Neural crest cell (in vitro differentiated cells): ENCODE results near the gene BRAF. TPM values are rescaled to one million over a fixed set of nuclear protein-coding genes. Genes with fewer than 3 reads are reported as not detected.

Source experiments
- DNase-seq: peaks from one replicate; pipeline ENCODE4 v3.0.0; 2021; ENCODE audit warnings: low read depth, mixed read lengths, low spot score
- H3K27ac Mint-ChIP-seq: one replicate; pipeline ENCODE4 v1.8.0; 2021; ENCODE audit warnings: mild to moderate bottlenecking, mixed read lengths; ENCODE audit not compliant: unreplicated experiment
- H3K27me3 Mint-ChIP-seq: 2 replicates; pipeline ENCODE4 v1.8.0; 2021; ENCODE audit warnings: low read depth, mild to moderate bottlenecking, mixed read lengths
- H3K36me3 Mint-ChIP-seq: 2 replicates; pipeline ENCODE4 v1.8.0; 2021; ENCODE audit warnings: low read depth, mild to moderate bottlenecking, mixed read lengths
- H3K4me1 Mint-ChIP-seq: 2 replicates; pipeline ENCODE4 v1.8.0; 2021; ENCODE audit warnings: mixed read lengths
- H3K4me3 Mint-ChIP-seq: one replicate; pipeline ENCODE4 v1.8.0; 2021; ENCODE audit warnings: mild to moderate bottlenecking, mixed read lengths
- H3K9me3 Mint-ChIP-seq: 2 replicates; pipeline ENCODE4 v1.8.0; 2021; ENCODE audit warnings: mixed read lengths
- CTCF ChIP-seq: fragments of 200-600 bp; sonication (generic); conservative IDR thresholded peaks from 2 replicates; pipeline ENCODE4 v1.5.0; 2021; ENCODE audit warnings: antibody characterized with exemption, mild to moderate bottlenecking
- long read RNA-seq: library from polyadenylated mRNA; unstranded; transcript quantifications from one replicate; pipeline ENCODE4 v2.0.0, GENCODE V29; 2020
- total RNA-seq: library from RNA; stranded (reverse); gene quantifications from 2 replicates; pipeline ENCODE4 v1.2.1, GENCODE V29; 2021

Gene BRAF
- total RNA-seq: 27.7 and 35.6 TPM in 2 replicates
- long read RNA-seq, full-length matches to known transcripts: 3 of 16 reads
- long read RNA-seq, partial matches to known transcripts: 4 of 16 reads
- long read RNA-seq, other reads (novel, unspliced or antisense): 9 of 16 reads

DNA sequence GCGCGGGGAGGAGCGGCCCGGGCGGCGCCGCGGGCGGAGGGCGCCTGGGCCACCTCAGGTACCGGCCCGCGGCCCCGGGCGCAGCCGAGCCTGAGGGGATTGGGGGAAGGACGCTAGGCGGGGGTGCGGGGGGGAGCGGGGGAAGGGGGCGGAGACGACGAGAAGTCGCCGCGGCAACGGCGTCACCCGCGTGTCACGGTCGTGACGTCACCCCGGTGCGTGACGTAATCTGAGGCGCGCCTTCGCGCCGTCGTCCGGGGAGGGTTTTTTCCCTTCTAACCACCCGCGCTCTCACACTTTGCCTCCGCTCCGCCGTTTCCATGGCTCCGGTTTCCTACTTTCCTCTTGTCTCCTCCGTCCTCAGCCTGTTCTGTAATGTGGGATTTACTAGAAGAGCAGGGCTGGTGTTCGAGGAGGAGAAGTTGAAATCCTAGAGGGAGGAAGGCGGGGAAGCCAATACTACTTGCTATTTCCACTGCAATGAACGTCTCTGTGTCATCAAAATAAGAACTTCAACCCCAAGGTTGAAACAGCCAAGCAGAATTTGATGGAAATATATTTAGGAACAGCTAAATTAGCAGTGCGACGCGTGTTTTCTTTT lies at the start of gene BRAF:
BRAF (minus strand) TSS at position 109 of the 601 bp plus-strand sequence. CDS start 226 bp downstream, outside the sequence.
- no peak for TF ChIP-seq CTCF

DNA sequence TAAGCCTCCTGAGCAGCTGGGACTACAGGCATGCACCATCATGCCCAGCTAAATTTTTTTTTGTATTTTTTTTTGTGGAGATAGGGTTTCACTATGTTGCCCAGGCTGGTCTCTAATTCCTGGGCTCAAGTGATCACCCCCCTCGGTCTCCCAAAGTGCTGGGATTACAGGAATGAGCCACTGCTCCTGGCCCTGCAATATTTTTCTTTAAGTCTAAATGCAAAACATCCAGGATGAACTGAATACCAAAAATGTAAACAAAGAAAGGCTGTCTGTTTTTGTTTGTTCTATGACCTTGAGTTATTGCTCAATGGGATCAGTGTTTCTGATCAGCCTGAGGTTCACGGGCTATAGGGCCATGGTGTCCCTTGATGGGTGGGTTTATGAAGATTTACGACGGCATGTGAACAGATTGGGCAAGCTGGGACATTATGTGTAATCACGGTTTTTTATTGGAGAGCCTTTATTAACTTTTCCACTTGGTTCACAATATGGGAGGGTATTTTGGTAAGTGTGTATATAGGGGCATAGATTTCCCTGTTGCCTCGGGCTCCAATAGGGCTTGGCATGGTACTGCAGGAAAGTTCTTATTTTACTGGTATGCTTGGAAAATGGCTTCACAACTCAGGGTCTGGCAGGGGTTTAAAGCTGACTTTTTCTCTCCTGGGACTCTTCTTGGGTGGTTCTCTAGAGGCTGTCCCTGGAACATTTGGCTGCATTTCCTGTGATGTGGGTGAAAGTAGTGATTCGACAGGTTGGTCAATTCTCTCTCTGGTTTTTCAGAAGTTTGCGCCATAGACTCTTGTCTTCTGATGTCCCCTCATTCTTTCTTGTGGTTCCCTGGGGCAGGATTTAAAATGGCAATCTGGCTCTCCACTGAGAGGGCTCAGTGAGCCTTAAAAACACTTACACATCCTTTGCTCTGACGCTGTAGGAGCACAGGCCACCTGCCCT lies 48.4 kb upstream of the BRAF start:
- no peaks in the 10 kb centered on the region for H3K9me3 Mint-ChIP-seq
- no peak for TF ChIP-seq CTCF

More for the DNA sequence above, at the start of gene BRAF:
- Mint-ChIP-seq H3K9me3 (no peaks in the 10 kb centered on the region), H3K27me3 (peaks cover 9% of the 10 kb centered on the region), H3K4me3 (peak within 1 kb of the TSS; percentile 92), H3K27ac (peak within 1 kb of the TSS; percentile 98), H3K4me1 (peaks cover 9% of the 10 kb centered on the region), H3K36me3 (no peaks in the 10 kb centered on the region)
- DNase-seq: peak; percentile 84

GRCh38 chr7:140972344-140972743 lies 47.6 kb upstream of the BRAF start:
- TF ChIP-seq CTCF: no peak
- H3K36me3 Mint-ChIP-seq: no peaks in the 10 kb centered on the region
- no peaks in the 10 kb centered on the region for H3K9me3 Mint-ChIP-seq
- no peak overlapping the region for H3K27ac Mint-ChIP-seq
- no peaks in the 10 kb centered on the region for H3K27me3 Mint-ChIP-seq
- no peak overlapping the region for H3K4me3 Mint-ChIP-seq
- peaks cover 8% of the 10 kb centered on the region for H3K4me1 Mint-ChIP-seq
- DNase-seq: no peak

More for the DNA sequence above, 48.4 kb upstream of the BRAF start:
- no peaks in the 10 kb centered on the region for H3K36me3 Mint-ChIP-seq
- H3K27ac Mint-ChIP-seq: no peak overlapping the region
- no peak for DNase-seq
- peaks cover 8% of the 10 kb centered on the region for H3K4me1 Mint-ChIP-seq
- H3K27me3 Mint-ChIP-seq: no peaks in the 10 kb centered on the region
- no peak overlapping the region for H3K4me3 Mint-ChIP-seq

GRCh38 chr7:140967438-140967837 lies 42.7 kb upstream of the BRAF start:
- Mint-ChIP-seq H3K9me3 (no peaks in the 10 kb centered on the region), H3K4me3 (no peak overlapping the region), H3K27me3 (no peaks in the 10 kb centered on the region), H3K4me1 (no peaks in the 10 kb centered on the region), H3K36me3 (no peaks in the 10 kb centered on the region), H3K27ac (no peak overlapping the region)
- no peak for TF ChIP-seq CTCF
- no peak for DNase-seq

- Mint-ChIP-seq H3K27me3 (no peaks in the 10 kb centered on the region), H3K9me3 (no peaks in the 10 kb centered on the region), H3K4me1 (no peaks in the 10 kb centered on the region), H3K36me3 (no peaks in the 10 kb centered on the region), H3K27ac (no peak overlapping the region), H3K4me3 (no peak overlapping the region)
- no peak for TF ChIP-seq CTCF
- no peak for DNase-seq
Measured at GRCh38 chr7:140966561-140967233, 42.0 kb upstream of the BRAF start.
